Measurements from ENCODE around the gene GPR137B.

Gene GPR137B

GRCh38 chr1:236142253-236143103 lies at the start of gene GPR137B:
GPR137B (plus strand) TSS chr1:236142539; CDS start chr1:236142623, 84 bp downstream.
- DNase-seq (ENCODE audit: low spot score) = no peak

- DNase-seq (ENCODE audit: low spot score) = no peak
Measured at GRCh38 chr1:236092899-236093298, 49.4 kb upstream of the GPR137B start.

GRCh38 chr1:236095705-236096520 lies 46.4 kb upstream of the GPR137B start:
- no peak for DNase-seq (ENCODE audit: low spot score)

GRCh38 chr1:236096660-236097482 lies 45.5 kb upstream of the GPR137B start:
- peak; percentile 36 for DNase-seq (ENCODE audit: low spot score)

- no peak for DNase-seq (ENCODE audit: low spot score)
Measured at GRCh38 chr1:236098267-236098666, 44.1 kb upstream of the GPR137B start.

GRCh38 chr1:236099355-236099974 lies 42.9 kb upstream of the GPR137B start:
- no peak for DNase-seq (ENCODE audit: low spot score)

GRCh38 chr1:236100799-236101198 lies 41.5 kb upstream of the GPR137B start:
- DNase-seq (ENCODE audit: low spot score) = no peak

- no peak for DNase-seq (ENCODE audit: low spot score)
Measured at GRCh38 chr1:236101233-236102200, 40.8 kb upstream of the GPR137B start.

- no peak for DNase-seq (ENCODE audit: low spot score)
Measured at GRCh38 chr1:236102611-236103010, 39.7 kb upstream of the GPR137B start.

GRCh38 chr1:236103059-236103458 lies 39.3 kb upstream of the GPR137B start:
- DNase-seq (ENCODE audit: low spot score) = no peak

GRCh38 chr1:236103646-236104218 lies 38.6 kb upstream of the GPR137B start:
- DNase-seq (ENCODE audit: low spot score) = peak; percentile 54

- DNase-seq (ENCODE audit: low spot score) = no peak
Measured at GRCh38 chr1:236107121-236107907, 35.0 kb upstream of the GPR137B start.

- DNase-seq (ENCODE audit: low spot score) = no peak
Measured at GRCh38 chr1:236108027-236108648, 34.2 kb upstream of the GPR137B start.

GRCh38 chr1:236110137-236110536 lies 32.2 kb upstream of the GPR137B start:
- no peak for DNase-seq (ENCODE audit: low spot score)

GRCh38 chr1:236111527-236112331 lies 30.6 kb upstream of the GPR137B start:
- DNase-seq (ENCODE audit: low spot score) = no peak

GRCh38 chr1:236112332-236112627 lies 30.1 kb upstream of the GPR137B start:
- DNase-seq (ENCODE audit: low spot score) = no peak

- DNase-seq (ENCODE audit: low spot score) = no peak
Measured at GRCh38 chr1:236113324-236114032, 28.9 kb upstream of the GPR137B start.
